CD4-positive, alpha-beta T cell treated with Interleukin-4 for 4 hours (primary cell): ENCODE measurements around the gene FXYD6.

ENCODE experiments used
- DNase-seq: peaks from one replicate; pipeline ENCODE4 v3.0.0-alpha.2; 2020

FXYD6 gene

GRCh38 chr11:117827521-117828511, 48.6 kb downstream of the FXYD6 start:
- peak; percentile 33 for DNase-seq

GRCh38 chr11:117826832-117827231, 49.6 kb downstream of the FXYD6 start:
- DNase-seq, result no peak

- no peak for DNase-seq
Observed at GRCh38 chr11:117826190-117826570, 50.3 kb downstream of the FXYD6 start.

GRCh38 chr11:117825538-117826189, 50.8 kb downstream of the FXYD6 start:
- DNase-seq, result no peak

- no peak for DNase-seq
Observed at GRCh38 chr11:117824571-117825537, 51.6 kb downstream of the FXYD6 start, which contains the start of gene FXYD2. Gene FXYD2, minus strand, starts transcription at chr11:117824744. Its CDS starts 66 bp downstream, at chr11:117824678.

GRCh38 chr11:117823946-117824420, 52.5 kb downstream of the FXYD6 start:
- no peak for DNase-seq

- peak; percentile 51 for DNase-seq
Observed at GRCh38 chr11:117823294-117823945, 53.0 kb downstream of the FXYD6 start.

GRCh38 chr11:117822074-117823033, 54.1 kb downstream of the FXYD6 start:
- DNase-seq, result peak; percentile 37

- no peak for DNase-seq
Observed at GRCh38 chr11:117821431-117821830, 55.0 kb downstream of the FXYD6 start.

GRCh38 chr11:117820516-117820915, 55.9 kb downstream of the FXYD6 start:
- DNase-seq, result no peak

GRCh38 chr11:117820071-117820470, 56.4 kb downstream of the FXYD6 start:
- no peak for DNase-seq

- DNase-seq, result no peak
Observed at GRCh38 chr11:117819096-117820040, 57.1 kb downstream of the FXYD6 start.

GRCh38 chr11:117818041-117818873, 58.2 kb downstream of the FXYD6 start:
- DNase-seq, result peak; percentile 69

- DNase-seq, result peak; percentile 86
Observed at GRCh38 chr11:117817368-117818040, 59.0 kb downstream of the FXYD6 start.

GRCh38 chr11:117816846-117817367, 59.6 kb downstream of the FXYD6 start:
- DNase-seq, result no peak

- no peak for DNase-seq
Observed at GRCh38 chr11:117816151-117816741, 60.2 kb downstream of the FXYD6 start.

- peak; percentile 88 for DNase-seq
Observed at GRCh38 chr11:117815262-117815803, 61.1 kb downstream of the FXYD6 start.
